HG03354 (cell line): ENCODE results near the gene BTNL8.
"Not testable (repeated sequence)": the region's sequence is repeated elsewhere in the genome, so short reads cannot be mapped to it uniquely, and the experiment has no call there.

Source experiments
- ATAC-seq: cut with Tn5 transposase; IDR thresholded peaks from one replicate; pipeline ENCODE4 v1.9.1; 2021; ENCODE audit warnings: mild to moderate bottlenecking; ENCODE audit not compliant: unreplicated experiment, poor library complexity, severe bottlenecking

Gene BTNL8

DNA sequence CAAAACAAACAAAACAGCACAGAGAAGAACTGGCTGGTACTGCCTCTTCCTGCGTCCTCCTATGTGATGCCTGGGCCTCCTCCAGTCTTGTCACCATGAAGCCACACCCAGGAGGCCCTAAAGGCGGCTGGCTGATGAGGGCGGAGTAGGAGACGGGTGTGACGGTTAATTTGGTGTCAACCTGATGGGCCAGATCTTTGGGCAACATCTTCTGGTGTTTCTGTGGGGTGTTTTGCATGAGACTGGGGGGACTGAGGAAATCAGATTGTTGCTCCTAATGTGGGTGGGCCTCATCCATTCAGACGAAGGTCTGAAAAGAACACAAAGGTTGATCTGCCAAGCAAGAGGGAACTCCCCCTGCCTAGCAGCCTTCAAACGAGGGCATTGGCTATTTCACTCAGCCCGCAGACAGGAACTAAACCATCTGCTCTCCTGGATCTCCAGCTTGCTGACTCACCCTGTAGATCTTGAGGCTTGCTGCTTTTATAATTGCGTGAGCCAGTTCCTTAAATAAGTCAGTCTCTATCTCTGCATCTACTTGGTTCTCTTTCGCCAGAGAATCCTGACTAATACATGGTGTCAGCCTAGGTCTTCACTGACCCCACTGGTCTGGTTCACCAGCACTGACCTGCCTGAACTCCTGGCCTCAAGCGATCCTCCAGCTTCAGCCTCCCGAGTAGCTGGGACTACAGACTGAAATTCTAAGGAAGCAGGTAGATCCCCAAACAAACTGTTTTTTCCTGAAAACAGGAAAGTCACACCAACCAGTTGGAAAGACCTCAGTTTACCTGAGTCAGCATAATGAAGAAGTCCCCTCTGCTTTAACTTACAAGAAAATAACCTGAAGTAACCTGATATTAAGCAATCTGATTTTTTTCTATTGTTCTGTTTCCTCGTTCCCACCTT, 25.1 kb upstream of the BTNL8 start:
- ATAC-seq, result no peak

DNA sequence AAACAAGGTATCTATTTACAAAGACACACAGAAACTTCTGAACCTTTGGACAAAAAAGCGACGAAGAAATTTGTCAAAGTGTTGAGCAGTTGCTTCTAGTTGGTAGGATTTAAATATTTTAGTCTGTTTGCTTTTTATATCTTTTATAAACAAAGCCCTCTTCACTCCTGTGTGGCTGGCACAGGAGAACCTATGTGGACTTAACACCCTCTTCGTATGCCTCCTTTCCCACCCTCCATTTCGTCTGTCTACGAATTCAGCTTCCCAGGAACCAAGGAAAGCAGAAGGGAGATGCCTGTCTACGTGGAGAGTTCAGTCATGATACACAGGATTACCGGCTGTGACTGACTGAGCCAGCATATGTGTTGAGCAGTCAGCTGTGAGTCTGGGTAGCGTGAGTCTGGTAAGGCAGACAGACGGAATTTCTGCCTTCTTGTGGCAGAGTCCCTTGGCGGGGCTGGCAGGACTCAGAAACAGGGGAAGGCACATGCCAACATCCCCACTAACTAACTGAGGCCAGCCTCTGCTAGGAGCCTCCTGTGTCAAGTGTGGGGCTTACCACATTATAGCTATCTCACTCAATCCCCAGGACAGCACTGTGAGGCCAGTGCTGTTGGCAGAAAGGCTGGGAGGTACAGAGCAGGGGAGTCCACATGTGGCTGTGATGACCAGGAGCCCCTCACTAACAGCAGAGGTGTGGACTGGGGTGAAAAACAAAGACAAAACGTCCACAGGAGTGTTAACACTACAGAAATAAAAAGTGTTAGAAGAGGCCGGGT, 24.0 kb upstream of the BTNL8 start:
- ATAC-seq, result no peak

DNA sequence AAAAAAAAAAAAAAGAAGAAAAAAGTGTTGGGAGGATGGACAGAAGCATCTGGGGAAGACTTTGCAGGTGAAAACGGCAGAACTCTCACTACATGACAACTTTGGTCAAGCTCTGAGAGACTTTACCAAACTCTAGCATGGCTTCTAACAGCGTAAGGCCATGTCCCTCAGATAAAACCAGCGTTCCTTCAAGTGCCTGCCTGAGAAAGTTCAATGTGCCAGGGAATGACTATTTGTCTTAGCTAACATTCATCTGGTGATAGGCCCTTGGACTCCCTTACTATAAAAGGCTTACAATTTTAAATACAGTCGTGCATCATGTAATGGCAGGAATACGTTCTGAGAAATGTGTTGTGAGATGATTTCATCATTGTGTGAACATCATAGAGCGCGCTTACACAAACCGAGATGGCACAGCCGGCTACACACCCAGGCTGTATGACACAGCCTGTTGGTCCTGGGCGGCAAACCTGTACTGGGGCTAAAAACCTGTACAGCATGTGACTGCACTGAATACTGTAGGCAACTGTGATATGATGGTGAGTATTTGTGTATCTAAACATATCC, 23.0 kb upstream of the BTNL8 start:
- ATAC-seq, result no peak

DNA sequence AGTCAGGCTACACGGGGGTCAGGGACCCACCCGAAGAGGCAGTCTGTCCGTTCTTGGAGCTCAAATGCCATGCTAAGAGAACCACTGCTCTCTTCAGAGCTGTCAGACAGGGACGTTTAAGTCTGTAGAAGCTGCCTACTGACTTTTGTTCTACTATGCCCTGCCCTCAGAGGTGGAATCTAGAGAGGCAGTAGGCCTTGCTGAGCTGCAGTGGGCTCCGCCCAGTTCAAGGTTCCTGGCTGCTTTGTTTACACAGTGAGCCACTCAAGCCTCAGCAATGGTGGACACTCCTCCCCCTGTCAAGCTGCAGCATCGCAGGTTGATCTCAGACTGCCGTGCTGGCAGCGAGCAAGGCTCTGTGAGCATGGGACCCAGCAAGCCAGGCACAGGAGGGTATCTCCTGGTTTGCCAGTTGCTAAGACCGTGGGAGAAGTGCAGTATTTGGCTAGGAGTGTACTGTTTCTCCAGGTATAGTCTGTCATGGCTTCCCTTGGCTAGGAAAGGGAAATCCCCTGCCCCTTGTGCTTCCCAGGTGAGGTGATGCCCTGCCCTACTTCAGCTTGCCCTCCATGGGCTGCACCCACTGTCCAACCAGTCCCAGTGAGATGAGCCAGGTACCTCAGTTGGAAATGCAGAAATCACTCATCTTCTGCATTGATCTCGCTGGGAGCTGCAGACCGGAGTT, 13.0 kb upstream of the BTNL8 start:
- not testable (repeated sequence) for ATAC-seq

DNA sequence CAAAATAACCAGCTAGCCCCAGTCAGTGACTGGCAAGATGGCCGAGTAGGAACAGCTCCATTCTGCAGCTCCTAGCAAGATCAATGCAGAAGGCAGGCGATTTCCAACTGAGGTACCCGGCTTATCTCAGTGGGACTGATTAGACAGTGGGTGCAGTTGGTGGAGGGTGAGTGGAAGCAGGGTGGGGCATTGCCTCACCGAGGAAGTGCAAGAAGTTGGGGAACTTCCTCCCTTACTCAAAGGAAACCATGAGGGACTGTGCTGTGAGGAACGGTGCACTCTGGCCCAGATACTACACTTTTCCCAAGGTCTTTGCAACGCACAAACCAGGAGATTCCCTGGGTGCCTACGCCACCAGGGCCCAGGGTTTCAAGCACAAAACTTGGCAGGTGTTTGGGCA, 9.6 kb upstream of the BTNL8 start:
- ATAC-seq, result no peak

DNA sequence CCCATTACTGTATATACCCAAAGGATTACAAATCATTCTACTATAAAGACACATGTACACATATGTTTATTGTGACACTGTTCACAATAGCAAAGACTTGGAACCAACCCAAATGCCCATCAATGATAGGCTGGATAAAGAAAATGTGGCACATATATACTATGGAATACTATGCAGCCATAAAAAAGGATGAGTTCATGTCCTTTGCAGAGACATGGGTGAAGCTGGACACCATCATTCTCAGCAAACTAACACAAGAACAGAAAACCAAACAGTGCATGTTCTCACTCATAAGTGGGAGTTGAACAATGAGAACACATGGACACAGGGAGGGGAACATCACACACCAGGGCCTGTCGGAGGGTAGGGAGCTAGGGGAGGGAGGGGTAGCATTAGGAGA, 3.6 kb upstream of the BTNL8 start:
- ATAC-seq, result not testable (repeated sequence)

DNA sequence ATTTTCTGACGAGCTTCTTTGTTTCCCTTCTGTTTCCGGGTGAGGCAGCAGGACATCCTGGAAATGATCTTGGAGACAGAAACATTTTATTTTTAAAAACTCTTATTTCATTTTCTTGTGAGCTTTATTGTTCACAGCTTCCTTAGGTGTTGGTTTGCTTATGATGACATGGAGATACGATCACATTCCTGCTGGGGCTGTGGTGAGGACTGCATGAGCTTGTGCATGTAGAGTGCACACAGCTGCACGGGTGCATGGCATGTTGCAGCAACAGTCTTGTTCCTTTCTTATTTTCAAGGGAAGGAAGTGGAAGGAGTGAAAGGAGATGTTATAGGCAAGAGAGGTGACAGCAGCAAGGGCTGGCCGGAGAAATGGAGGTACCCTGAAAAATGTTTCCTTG, 1.2 kb downstream of the BTNL8 start:
- no peak for ATAC-seq

DNA sequence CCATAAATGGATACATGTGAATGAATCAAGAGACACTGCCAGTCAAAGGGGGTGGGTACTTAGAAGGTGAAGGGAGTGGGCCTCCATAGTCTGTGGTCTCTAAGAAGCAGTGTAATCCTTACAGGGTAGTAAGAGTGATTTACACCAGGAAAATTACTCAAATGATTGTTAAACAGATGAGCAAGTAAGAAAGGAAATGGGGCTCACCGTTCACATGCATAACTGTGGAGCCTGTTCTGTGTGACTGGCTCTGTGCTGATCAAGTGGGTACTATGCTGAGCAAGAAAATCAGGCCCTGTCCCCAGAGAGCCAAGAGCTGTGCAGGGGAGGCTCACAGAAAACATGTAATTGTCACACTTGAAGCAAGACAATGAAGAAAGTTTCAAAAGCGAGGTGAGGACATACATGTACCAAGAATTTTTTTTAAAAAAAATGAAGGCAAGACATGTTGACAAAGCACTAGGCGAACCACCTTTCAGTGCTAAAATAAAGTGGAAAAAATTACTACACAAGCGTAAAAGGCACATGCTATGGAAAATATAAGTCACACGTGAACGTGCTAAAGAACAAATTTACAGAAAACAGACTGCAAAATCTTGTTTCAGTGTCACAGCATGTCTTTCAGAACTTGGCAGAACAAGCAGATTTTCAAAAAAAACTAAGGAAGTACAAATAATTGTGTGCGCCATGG, 2.5 kb downstream of the BTNL8 start:
- ATAC-seq, result no peak

DNA sequence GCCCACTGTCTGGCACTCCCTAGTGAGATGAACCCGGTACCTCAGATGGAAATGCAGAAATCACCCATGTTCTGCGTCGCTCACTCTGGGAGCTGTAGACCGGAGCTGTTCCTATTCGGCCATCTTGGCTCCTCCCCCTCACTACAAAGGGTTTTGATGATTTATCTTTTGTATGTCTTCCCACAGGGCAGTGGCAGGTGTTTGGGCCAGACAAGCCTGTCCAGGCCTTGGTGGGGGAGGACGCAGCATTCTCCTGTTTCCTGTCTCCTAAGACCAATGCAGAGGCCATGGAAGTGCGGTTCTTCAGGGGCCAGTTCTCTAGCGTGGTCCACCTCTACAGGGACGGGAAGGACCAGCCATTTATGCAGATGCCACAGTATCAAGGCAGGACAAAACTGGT, 9.4 kb downstream of the BTNL8 start:
- no peak for ATAC-seq

DNA sequence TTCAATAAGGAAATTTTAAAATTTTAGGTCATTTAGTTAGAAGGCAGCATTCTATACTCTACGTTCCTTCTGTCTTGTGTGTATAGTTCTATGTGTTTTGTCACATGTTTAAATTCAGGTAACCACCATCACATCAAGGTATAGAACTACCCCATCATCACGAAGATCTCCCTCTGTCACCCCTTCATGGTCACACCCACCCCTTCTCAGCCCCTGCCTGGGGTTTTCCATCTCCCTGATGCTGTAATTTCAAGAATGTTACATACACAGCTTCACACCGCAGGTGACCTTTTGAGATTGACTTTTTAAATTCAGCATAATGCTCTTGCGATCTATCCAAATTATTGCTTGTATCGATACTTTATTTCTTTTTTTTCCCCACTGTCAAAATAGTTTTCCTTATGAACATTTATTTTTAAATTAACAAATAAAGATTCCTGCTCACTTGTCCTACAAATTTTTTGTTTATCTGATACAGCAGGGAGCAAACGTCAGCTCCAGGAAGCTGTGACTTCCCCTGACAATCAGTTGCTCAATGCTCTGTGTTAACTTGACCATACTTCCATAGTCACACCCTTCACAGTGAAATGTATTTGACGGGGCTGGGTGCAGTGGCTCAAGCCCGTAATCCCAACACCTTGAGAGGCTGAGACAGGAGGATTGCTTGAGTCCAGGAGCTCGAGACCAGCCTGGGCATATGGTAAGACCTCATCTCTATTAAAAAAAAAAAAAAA, 10.2 kb downstream of the BTNL8 start:
- ATAC-seq, result no peak

DNA sequence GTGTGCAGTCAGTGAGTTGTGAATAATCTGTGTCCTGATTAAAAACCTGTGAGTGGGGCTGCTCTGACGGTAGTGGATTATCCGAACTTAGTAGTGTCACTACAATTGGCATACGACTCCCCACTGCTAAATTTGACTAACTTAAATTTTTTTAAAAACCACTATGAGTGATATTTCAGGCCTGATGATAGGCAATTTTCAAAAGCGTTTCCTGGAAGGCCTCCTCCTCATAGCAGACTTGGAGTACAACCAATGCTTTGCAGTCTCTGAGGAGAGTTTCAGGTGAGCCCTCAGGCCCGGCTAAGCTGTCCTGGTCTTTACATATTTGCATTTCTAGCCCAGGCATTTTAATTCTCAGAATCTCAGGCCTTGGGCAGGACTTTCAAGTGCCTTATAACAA, 10.8 kb downstream of the BTNL8 start:
- no peak for ATAC-seq

DNA sequence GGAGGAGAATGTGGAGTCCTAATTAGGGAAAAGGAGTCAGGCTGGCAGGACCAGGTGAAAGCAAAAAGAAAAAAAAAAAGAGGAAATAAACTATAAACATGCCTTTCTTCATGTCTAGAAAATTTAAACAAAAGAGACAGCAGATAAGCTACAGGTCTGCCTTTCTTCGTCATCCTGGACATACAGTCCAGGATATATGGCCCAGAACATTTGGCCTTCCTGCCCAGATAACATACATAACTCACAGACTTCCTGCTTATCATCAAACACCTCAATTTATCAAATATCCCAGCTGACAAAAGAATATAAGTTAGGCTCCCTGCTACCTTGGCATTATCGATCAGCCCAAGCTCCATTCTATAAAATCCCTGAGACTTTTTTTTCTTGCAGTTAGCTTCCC, 11.2 kb downstream of the BTNL8 start:
- ATAC-seq, result no peak

DNA sequence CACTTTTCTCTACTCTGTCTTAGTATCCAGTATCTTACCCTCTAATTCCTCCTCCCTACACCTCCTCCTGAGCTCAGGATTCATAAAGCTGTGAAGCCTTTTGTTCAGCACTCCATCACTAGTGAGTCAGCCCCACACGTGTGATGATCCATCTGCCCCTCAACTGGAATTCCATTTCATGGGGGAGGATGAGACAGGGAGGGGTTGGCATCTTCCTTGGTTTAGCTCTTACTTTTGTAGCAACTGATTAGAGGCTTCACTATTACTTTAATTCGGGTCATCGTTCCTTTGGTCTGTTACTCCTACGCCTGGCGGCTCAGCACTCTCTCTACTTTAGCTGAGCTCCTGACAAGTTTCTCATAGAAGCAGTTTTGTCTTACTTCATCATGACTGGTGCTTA, 11.8 kb downstream of the BTNL8 start:
- no peak for ATAC-seq

DNA sequence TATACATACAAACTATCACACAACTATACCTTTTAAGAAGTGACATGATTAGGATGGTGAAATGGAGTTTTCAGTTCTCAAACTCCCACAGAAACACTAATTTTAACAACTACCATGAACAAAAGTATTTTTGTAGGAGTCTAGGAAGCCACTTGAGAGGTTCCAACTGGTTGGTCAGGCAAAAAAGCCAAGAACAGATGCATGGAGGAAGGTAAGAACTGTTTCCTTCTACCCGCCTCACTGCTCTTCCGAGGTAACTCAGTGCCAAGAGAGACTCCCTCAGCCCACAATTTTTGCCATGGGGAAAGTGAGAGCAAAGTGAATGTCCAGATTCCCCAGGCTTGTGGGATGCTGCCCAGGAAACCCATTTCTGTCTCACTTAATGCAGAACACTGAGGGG, 15.7 kb downstream of the BTNL8 start:
- ATAC-seq, result no peak

DNA sequence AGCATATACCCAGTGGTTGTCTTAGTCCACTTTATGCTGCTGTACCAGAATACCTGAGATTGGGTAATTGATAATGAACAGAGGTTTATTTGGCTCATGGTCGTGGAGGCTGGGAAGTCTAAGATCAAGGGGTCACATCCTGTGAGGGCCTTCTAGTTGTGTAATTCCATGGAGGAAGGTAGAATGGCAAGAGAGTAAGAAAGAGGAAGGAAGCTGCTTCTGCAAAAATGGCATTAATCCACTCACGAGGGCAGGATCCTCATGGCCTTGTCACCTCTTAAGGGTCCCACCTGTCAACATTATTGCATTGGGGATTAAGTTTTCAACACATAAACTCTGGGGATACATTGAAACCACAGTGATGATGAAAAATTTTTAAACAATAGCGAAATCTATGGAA, 17.0 kb downstream of the BTNL8 start:
- ATAC-seq, result no peak

DNA sequence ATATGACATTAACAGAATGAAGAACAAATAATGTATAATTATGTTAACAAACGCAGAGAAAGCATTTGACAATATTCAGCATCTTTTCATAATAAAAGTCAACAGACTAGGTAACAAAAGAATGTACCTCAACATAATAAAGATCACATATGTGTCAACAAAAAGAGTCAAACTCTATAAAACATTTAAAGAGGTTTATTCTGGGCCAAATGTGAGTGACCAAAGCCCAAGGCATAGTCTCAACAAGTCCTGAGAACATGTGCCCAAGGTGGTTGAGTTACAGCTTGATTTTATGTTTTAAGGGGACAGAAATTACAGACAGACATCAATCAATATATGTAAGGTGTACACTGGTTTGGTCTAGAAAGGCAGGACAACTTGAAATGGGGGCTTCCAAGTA, 19.4 kb downstream of the BTNL8 start:
- ATAC-seq, result no peak

DNA sequence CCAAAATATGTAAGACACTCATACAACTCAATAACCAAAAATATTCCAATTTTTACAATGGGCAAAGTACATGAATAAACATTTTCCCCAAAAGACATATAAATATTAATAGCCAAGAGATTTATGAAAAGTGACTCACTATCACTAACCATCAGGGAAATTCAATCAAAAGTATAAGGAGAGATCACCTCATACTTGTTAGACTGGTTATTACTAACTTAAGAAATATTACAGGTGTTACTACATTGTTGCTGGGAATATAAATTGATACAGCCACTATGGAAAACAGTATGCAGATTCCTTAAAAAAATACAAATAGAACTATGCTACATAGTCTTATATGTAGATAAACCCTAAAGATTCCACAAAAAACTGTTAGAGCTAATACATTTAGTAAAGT, 21.8 kb downstream of the BTNL8 start:
- no peak for ATAC-seq

DNA sequence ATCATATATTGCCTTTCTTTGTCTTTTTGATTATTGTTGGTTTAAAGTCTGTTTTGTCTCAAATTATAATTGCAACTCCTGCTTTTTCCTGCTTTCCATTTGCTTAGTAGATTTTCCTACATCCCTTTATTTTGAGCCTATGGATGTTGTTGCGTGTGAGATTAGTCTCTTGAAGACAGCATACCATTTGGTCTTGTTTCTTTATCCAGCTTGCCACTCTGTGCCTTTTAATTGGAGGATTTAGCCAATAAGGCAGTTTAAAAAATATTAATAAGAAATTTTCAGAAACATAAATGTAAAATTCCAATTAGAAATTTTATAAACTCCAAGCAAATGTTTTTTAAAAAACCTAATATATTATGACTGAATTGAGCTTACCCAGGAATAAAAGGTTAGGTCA, 24.0 kb downstream of the BTNL8 start:
- ATAC-seq, result no peak

DNA sequence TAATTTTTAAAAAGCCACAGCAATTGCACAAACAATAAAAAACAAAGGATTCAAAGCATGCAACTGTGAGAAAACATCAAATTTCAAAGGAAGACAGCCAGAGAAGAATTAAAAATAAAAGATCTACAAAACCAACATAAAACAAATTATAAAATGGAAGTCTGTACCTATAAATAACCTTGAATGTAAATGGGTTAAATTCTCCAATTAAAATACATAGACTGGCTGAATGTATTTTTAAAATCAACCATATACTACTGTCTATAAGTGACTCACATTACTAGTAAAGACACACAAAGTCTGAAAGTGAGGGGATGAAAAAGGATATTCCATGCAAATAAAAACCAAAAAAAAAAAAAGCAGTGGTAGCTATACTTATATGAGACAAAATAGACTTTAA, 33.7 kb downstream of the BTNL8 start:
- ATAC-seq, result no peak
